H9 (cell line): ENCODE data around the gene TTC7B. TPM values are rescaled to one million over a fixed set of nuclear protein-coding genes. Genes with fewer than 3 reads are reported as not detected.

ENCODE experiments used
- DNase-seq: peaks from one replicate; pipeline ENCODE4 v3.0.0-alpha.2; 2017
- H2AFZ ChIP-seq: one replicate; pipeline ENCODE4 v1.6.1; 2013; ENCODE audit warnings: mild to moderate bottlenecking, low read length, control low read depth, moderate library complexity
- H2AK5ac ChIP-seq: 2 replicates; pipeline ENCODE4 v1.6.1; 2013; ENCODE audit warnings: low read length, control low read depth, mixed read lengths; ENCODE audit not compliant: insufficient read length
- H2BK120ac ChIP-seq: one replicate; pipeline ENCODE4 v1.6.1; 2013; ENCODE audit warnings: low read depth, mild to moderate bottlenecking, low read length, control low read depth, inconsistent platforms; ENCODE audit not compliant: poor library complexity, severe bottlenecking
- H2BK12ac ChIP-seq: 2 replicates; pipeline ENCODE4 v1.6.1; 2013; ENCODE audit warnings: low read length, control low read depth, mixed read lengths, low read depth; ENCODE audit not compliant: insufficient read length
- H2BK15ac ChIP-seq: 2 replicates; pipeline ENCODE4 v1.6.1; 2013; ENCODE audit warnings: low read depth, low read length, control low read depth
- H2BK20ac ChIP-seq: one replicate; pipeline ENCODE4 v1.6.1; 2013; ENCODE audit warnings: low read depth, mild to moderate bottlenecking, low read length, control low read depth, inconsistent platforms; ENCODE audit not compliant: poor library complexity, severe bottlenecking
- H2BK5ac ChIP-seq: 2 replicates; pipeline ENCODE4 v1.6.1; 2013; ENCODE audit warnings: low read length, control low read depth, mixed read lengths; ENCODE audit not compliant: insufficient read length
- H3K14ac ChIP-seq: 2 replicates; pipeline ENCODE4 v1.6.1; 2013; ENCODE audit warnings: low read length, control low read depth; ENCODE audit not compliant: insufficient read depth
- H3K18ac ChIP-seq: 2 replicates; pipeline ENCODE4 v1.6.1; 2013; ENCODE audit warnings: low read depth, mild to moderate bottlenecking, mixed read lengths, low read length, control low read depth; ENCODE audit not compliant: insufficient read length
- H3K23ac ChIP-seq: 2 replicates; pipeline ENCODE4 v1.6.1; 2013; ENCODE audit warnings: low read length, control low read depth, mixed read lengths, low read depth; ENCODE audit not compliant: insufficient read length
- H3K23me2 ChIP-seq: 2 replicates; pipeline ENCODE4 v1.6.1; 2013; ENCODE audit warnings: low read depth, mild to moderate bottlenecking, mixed read lengths, low read length, control low read depth; ENCODE audit not compliant: insufficient read length, poor library complexity, severe bottlenecking
- H3K27ac ChIP-seq: 2 replicates; pipeline ENCODE4 v1.5.1; 2013; ENCODE audit warnings: low read length, control low read depth, mixed read lengths, low read depth; ENCODE audit not compliant: insufficient read length
- H3K27me3 ChIP-seq: 2 replicates; pipeline ENCODE4 v1.6.1; 2013; ENCODE audit warnings: low read length, control low read depth, inconsistent platforms; ENCODE audit not compliant: insufficient read depth
- H3K4ac ChIP-seq: 2 replicates; pipeline ENCODE4 v1.6.1; 2013; ENCODE audit warnings: low read depth, mild to moderate bottlenecking, control low read depth, inconsistent platforms, low read length, moderate library complexity
- H3K4me1 ChIP-seq: 2 replicates; pipeline ENCODE4 v1.6.1; 2013; ENCODE audit warnings: low read length, control low read depth, inconsistent platforms; ENCODE audit not compliant: insufficient read depth
- H3K4me2 ChIP-seq: 2 replicates; pipeline ENCODE4 v1.6.1; 2013; ENCODE audit warnings: low read length, control low read depth, mixed read lengths; ENCODE audit not compliant: insufficient read length, insufficient read depth
- H3K56ac ChIP-seq: 2 replicates; pipeline ENCODE4 v1.6.1; 2013; ENCODE audit warnings: low read depth, mild to moderate bottlenecking, mixed read lengths, low read length, control low read depth; ENCODE audit not compliant: insufficient read length
- H3K79me1 ChIP-seq: 2 replicates; pipeline ENCODE4 v1.6.1; 2013; ENCODE audit warnings: low read depth, mild to moderate bottlenecking, moderate library complexity, low read length, control low read depth, inconsistent platforms; ENCODE audit not compliant: insufficient read depth, poor library complexity, severe bottlenecking
- H3K79me2 ChIP-seq: 2 replicates; pipeline ENCODE4 v1.6.1; 2013; ENCODE audit warnings: low read length, control low read depth, inconsistent platforms; ENCODE audit not compliant: insufficient read depth
- H3K9ac ChIP-seq: 2 replicates; pipeline ENCODE4 v1.6.1; 2013; ENCODE audit warnings: low read length, control low read depth, mixed read lengths; ENCODE audit not compliant: insufficient read length; ENCODE audit errors: extremely low read depth
- H3K9me3 ChIP-seq: one replicate; pipeline ENCODE4 v1.6.1; 2013; ENCODE audit warnings: low read depth, low read length, inconsistent platforms; ENCODE audit not compliant: control insufficient read depth
- H3T11ph ChIP-seq: one replicate; pipeline ENCODE4 v1.6.1; 2013; ENCODE audit warnings: mild to moderate bottlenecking, low read length, control low read depth, inconsistent platforms
- H4K20me1 ChIP-seq: one replicate; pipeline ENCODE4 v1.6.1; 2013; ENCODE audit not compliant: control insufficient read depth, insufficient read length, insufficient read depth
- H4K5ac ChIP-seq: 2 replicates; pipeline ENCODE4 v1.6.1; 2013; ENCODE audit warnings: low read depth, mild to moderate bottlenecking, mixed read lengths, low read length, control low read depth; ENCODE audit not compliant: insufficient read length
- H4K8ac ChIP-seq: replicated peaks from 2 replicates; pipeline ENCODE4 v1.6.1; 2013; ENCODE audit warnings: low read length, control low read depth, mixed read lengths, low read depth; ENCODE audit not compliant: insufficient read length
- H4K91ac ChIP-seq: 2 replicates; pipeline ENCODE4 v1.6.1; 2013; ENCODE audit warnings: low read depth, mild to moderate bottlenecking, moderate library complexity, mixed read lengths, low read length, control low read depth; ENCODE audit not compliant: insufficient read length
- H3K27ac Mint-ChIP-seq, 3 experiments: 2 replicates in 2 of 3; 3 replicates in 1 of 3; pipeline ENCODE4 v1.8.0; 2020 to 2021; ENCODE audit warnings: mixed read lengths in 3 of 3, mild to moderate bottlenecking in 1 of 3, moderate library complexity in 1 of 3
- H3K27me3 Mint-ChIP-seq: 2 replicates; pipeline ENCODE4 v1.8.0; 2021; ENCODE audit warnings: low read depth, mild to moderate bottlenecking, moderate library complexity, mixed read lengths
- H3K36me3 Mint-ChIP-seq, 3 experiments: 2 replicates in 2 of 3; 3 replicates in 1 of 3; pipeline ENCODE4 v1.8.0; 2020 to 2021; ENCODE audit warnings: low read depth in 3 of 3, mixed read lengths in 3 of 3; ENCODE audit not compliant: insufficient read depth in 1 of 3
- H3K4me1 Mint-ChIP-seq, 2 experiments: 2 replicates each; pipeline ENCODE4 v1.8.0; 2020; ENCODE audit warnings: mixed read lengths in 2 of 2
- H3K4me3 Mint-ChIP-seq, 2 experiments: 2 replicates in 1 of 2; 3 replicates in 1 of 2; pipeline ENCODE4 v1.8.0; 2020 to 2021; ENCODE audit warnings: mild to moderate bottlenecking in 2 of 2, mixed read lengths in 2 of 2, moderate library complexity in 1 of 2
- H3K9me3 Mint-ChIP-seq, 2 experiments: 2 replicates in 1 of 2; 3 replicates in 1 of 2; pipeline ENCODE4 v1.8.0; 2020; ENCODE audit warnings: mild to moderate bottlenecking in 2 of 2, mixed read lengths in 2 of 2, moderate library complexity in 1 of 2
- whole genome bisulfite sequencing: extraction: QIAGEN DNeasy Blood & Tissue Kit; methylation state at CpG from one replicate; pipeline ENCODE4 v1.1.7; 2013; ENCODE audit warnings: missing lambda C conversion rate, low lambda C conversion rate, mixed read lengths; ENCODE audit not compliant: insufficient read length; ENCODE audit errors: extremely low coverage; 5-methylcytosine and 5-hydroxymethylcytosine counted together
- total RNA-seq: library from RNA; stranded (reverse); gene quantifications from 2 replicates; pipeline ENCODE4 v1.2.1, GENCODE V29; 2021
- TF ChIP-seq, protein P1 (sequence below): fragments of 200-600 bp; sonication (generic); conservative IDR thresholded peaks from 3 replicates; pipeline ENCODE4 v1.8.0; 2021; ENCODE audit warnings: antibody characterized with exemption, mild to moderate bottlenecking

The TTC7B gene
- total RNA-seq, 1 experiment from 2014 or later = 33.7 TPM

DNA sequence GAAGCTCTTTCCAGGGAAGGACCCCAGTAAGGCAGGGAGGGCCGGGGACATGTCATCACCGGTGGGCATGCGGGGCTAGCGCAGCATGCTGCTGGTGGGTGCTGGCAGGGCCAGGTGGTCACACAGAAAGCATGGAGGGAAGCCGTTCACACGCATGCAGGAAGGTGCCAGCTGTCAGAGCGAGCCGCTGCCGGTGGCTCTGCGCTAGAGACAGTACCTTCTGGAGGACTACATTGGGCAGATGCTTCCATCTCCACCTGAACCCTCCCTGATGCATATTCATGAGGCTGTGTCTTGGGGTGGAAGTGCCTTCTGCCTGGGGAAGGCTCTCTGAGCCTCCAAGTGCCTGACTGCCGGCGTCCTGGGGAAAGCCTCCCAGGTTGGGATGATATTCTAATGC is 215.6 kb downstream of the TTC7B start:
- Histone ChIP-seq H3K18ac (no peak overlapping the region), H3T11ph (no peak overlapping the region), H3K4me1 (no peaks in the 10 kb centered on the region; the same call in 1 of the 2 replicates), H3K79me2 (no peaks in the 10 kb centered on the region), H2AFZ (no peak overlapping the region), H3K27ac (no peak overlapping the region), H3K79me1 (no peaks in the 10 kb centered on the region), H3K23me2 (no peaks in the 10 kb centered on the region), H3K14ac (no peak overlapping the region), H3K4me2 (no peak overlapping the region), H4K8ac (no peak overlapping the region), H4K91ac (no peak overlapping the region), H2BK20ac (no peak overlapping the region), H3K23ac (no peak overlapping the region), H3K56ac (no peak overlapping the region), H2BK12ac (no peak overlapping the region), H3K9me3 (no peaks in the 10 kb centered on the region), H4K20me1 (no peaks in the 10 kb centered on the region), H2BK15ac (no peak overlapping the region), H2BK5ac (no peak overlapping the region), H3K4ac (no peak overlapping the region), H3K27me3 (no peaks in the 10 kb centered on the region), H2AK5ac (no peak overlapping the region), H4K5ac (no peak overlapping the region), H2BK120ac (no peak overlapping the region), H3K9ac (no peak overlapping the region)
- TF ChIP-seq, protein P1, sequence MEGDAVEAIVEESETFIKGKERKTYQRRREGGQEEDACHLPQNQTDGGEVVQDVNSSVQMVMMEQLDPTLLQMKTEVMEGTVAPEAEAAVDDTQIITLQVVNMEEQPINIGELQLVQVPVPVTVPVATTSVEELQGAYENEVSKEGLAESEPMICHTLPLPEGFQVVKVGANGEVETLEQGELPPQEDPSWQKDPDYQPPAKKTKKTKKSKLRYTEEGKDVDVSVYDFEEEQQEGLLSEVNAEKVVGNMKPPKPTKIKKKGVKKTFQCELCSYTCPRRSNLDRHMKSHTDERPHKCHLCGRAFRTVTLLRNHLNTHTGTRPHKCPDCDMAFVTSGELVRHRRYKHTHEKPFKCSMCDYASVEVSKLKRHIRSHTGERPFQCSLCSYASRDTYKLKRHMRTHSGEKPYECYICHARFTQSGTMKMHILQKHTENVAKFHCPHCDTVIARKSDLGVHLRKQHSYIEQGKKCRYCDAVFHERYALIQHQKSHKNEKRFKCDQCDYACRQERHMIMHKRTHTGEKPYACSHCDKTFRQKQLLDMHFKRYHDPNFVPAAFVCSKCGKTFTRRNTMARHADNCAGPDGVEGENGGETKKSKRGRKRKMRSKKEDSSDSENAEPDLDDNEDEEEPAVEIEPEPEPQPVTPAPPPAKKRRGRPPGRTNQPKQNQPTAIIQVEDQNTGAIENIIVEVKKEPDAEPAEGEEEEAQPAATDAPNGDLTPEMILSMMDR = no peak
- Mint-ChIP-seq H3K27ac (no peak overlapping the region), H3K9me3 (no peaks in the 10 kb centered on the region), H3K27me3 (no peaks in the 10 kb centered on the region), H3K36me3 (no peaks in the 10 kb centered on the region), H3K4me3 (no peak overlapping the region), H3K4me1 (peaks cover 51 to 58% of the 10 kb centered on the region in 2 experiments)
- no peak for DNase-seq
- no CpG with 5 or more reads among the region's 12 CpGs for WGBS
